Stimulated activated CD8-positive, alpha-beta memory T cell treated with anti-CD3 and anti-CD28 coated beads, Interleukin-12 subunit alpha, Interleukin-12 subunit beta, amount 100 ng/mL, for 1 hour (primary cell): ENCODE results near the gene SOWAHA.

Source experiments
- DNase-seq: peaks from one replicate; pipeline ENCODE4 v3.0.0-alpha.2; 2020; ENCODE audit warnings: low read depth

Gene SOWAHA

GRCh38 chr5:132812781-132813598 is at the start of gene SOWAHA:
Gene SOWAHA (plus strand): TSS chr5:132813302. CDS start chr5:132813622, 320 bp downstream.
- DNase-seq = no peak

- no peak for DNase-seq
These were observed 49.1 kb upstream of the SOWAHA start for GRCh38 chr5:132764051-132764450.

GRCh38 chr5:132764671-132765238 is 48.3 kb upstream of the SOWAHA start:
- no peak for DNase-seq

- DNase-seq = no peak
These were observed 47.6 kb upstream of the SOWAHA start for GRCh38 chr5:132765311-132766019.

GRCh38 chr5:132766020-132766805 is 46.9 kb upstream of the SOWAHA start:
- no peak for DNase-seq

- no peak for DNase-seq
These were observed 46.4 kb upstream of the SOWAHA start for GRCh38 chr5:132766806-132767055.

GRCh38 chr5:132767150-132767549 is 46.0 kb upstream of the SOWAHA start:
- no peak for DNase-seq

GRCh38 chr5:132768485-132768868 is 44.6 kb upstream of the SOWAHA start:
- DNase-seq = no peak

GRCh38 chr5:132770476-132771159 is 42.5 kb upstream of the SOWAHA start:
- no peak for DNase-seq

GRCh38 chr5:132771503-132771998 is 41.6 kb upstream of the SOWAHA start:
- DNase-seq = no peak

GRCh38 chr5:132772291-132773070 is 40.6 kb upstream of the SOWAHA start:
- no peak for DNase-seq

GRCh38 chr5:132773114-132773513 is 40.0 kb upstream of the SOWAHA start:
- no peak for DNase-seq

GRCh38 chr5:132773601-132774355 is 39.3 kb upstream of the SOWAHA start:
- DNase-seq = no peak

- no peak for DNase-seq
These were observed 38.7 kb upstream of the SOWAHA start for GRCh38 chr5:132774406-132774805.

GRCh38 chr5:132774896-132775295 is 38.2 kb upstream of the SOWAHA start:
- no peak for DNase-seq

- no peak for DNase-seq
These were observed 37.6 kb upstream of the SOWAHA start for GRCh38 chr5:132775476-132775961.

GRCh38 chr5:132776131-132776937 is 36.8 kb upstream of the SOWAHA start:
- no peak for DNase-seq

GRCh38 chr5:132776938-132777208 is 36.2 kb upstream of the SOWAHA start:
- no peak for DNase-seq
